ENCODE data around the gene MARCHF3.

The MARCHF3 gene

GRCh38 chr5:126988021-126988569, 42.3 kb downstream of the MARCHF3 start:
- intact Hi-C loops (cut with DNase I) = no loop called here
- no peak for DNase-seq

GRCh38 chr5:126987271-126987899, 43.0 kb downstream of the MARCHF3 start:
- DNase-seq = no peak
- intact Hi-C loops (cut with DNase I) = no loop called here

- DNase-seq = no peak
- intact Hi-C loops (cut with DNase I) = no loop called here
Measured at GRCh38 chr5:126984632-126985031, 45.7 kb downstream of the MARCHF3 start.

- intact Hi-C loops (cut with DNase I) = no loop called here
- no peak for DNase-seq
Measured at GRCh38 chr5:126983874-126984266, 46.5 kb downstream of the MARCHF3 start.

- intact Hi-C loops (cut with DNase I) = no loop called here
- DNase-seq = no peak
Measured at GRCh38 chr5:126982926-126983873, 47.2 kb downstream of the MARCHF3 start.

- DNase-seq = no peak
- intact Hi-C loops (cut with DNase I) = no loop called here
Measured at GRCh38 chr5:126982202-126982601, 48.2 kb downstream of the MARCHF3 start.

- intact Hi-C loops (cut with DNase I) = no loop called here
Measured at GRCh38 chr5:126981701-126982100, 48.7 kb downstream of the MARCHF3 start.

GRCh38 chr5:126981222-126981621, 49.1 kb downstream of the MARCHF3 start:
- intact Hi-C loops (cut with DNase I) = no loop called here
- DNase-seq = no peak

More at GRCh38 chr5:126981701-126982100, 48.7 kb downstream of the MARCHF3 start:
- DNase-seq = no peak

GRCh38 chr5:126978258-126978657, 52.1 kb downstream of the MARCHF3 start:
- DNase-seq = no peak
- intact Hi-C loops (cut with DNase I) = no loop called here

GRCh38 chr5:126976520-126977172, 53.7 kb downstream of the MARCHF3 start:
- intact Hi-C loops (cut with DNase I) = no loop called here
- no peak for DNase-seq

GRCh38 chr5:126975796-126976195, 54.6 kb downstream of the MARCHF3 start:
- intact Hi-C loops (cut with DNase I) = no loop called here

GRCh38 chr5:126973193-126973592, 57.2 kb downstream of the MARCHF3 start:
- DNase-seq = no peak
- intact Hi-C loops (cut with DNase I) = no loop called here

More at GRCh38 chr5:126975796-126976195, 54.6 kb downstream of the MARCHF3 start:
- DNase-seq = no peak

- no peak for DNase-seq
- intact Hi-C loops (cut with DNase I) = no loop called here
Measured at GRCh38 chr5:126972062-126972895, 58.1 kb downstream of the MARCHF3 start.

GRCh38 chr5:126971455-126972031, 58.8 kb downstream of the MARCHF3 start:
- no peak for DNase-seq
- intact Hi-C loops (cut with DNase I) = no loop called here

GRCh38 chr5:126970517-126971017, 59.8 kb downstream of the MARCHF3 start:
- intact Hi-C loops (cut with DNase I) = no loop called here
- DNase-seq = no peak

- intact Hi-C loops (cut with DNase I) = no loop called here
- DNase-seq = no peak
Measured at GRCh38 chr5:126969548-126969947, 60.8 kb downstream of the MARCHF3 start.

- DNase-seq = no peak
- intact Hi-C loops (cut with DNase I) = no loop called here
Measured at GRCh38 chr5:126967808-126968466, 62.4 kb downstream of the MARCHF3 start.

- intact Hi-C loops (cut with DNase I) = no loop called here
- no peak for DNase-seq
Measured at GRCh38 chr5:126965487-126965886, 64.9 kb downstream of the MARCHF3 start.

- DNase-seq = no peak
- intact Hi-C loops (cut with DNase I) = no loop called here
Measured at GRCh38 chr5:126965061-126965475, 65.3 kb downstream of the MARCHF3 start.

Data from posterior cingulate gyrus (tissue), 11 donors.